HG02938 (cell line): Measurements from ENCODE around the gene IL17RC.
A peak's percentile ranks its signal among the peaks of the same experiment; 100 is the strongest.

Experiments
- ATAC-seq: cut with Tn5 transposase; IDR thresholded peaks from one replicate; pipeline ENCODE4 v1.9.1; 2021; ENCODE audit warnings: mild to moderate bottlenecking, moderate library complexity; ENCODE audit not compliant: unreplicated experiment

The IL17RC gene

DNA sequence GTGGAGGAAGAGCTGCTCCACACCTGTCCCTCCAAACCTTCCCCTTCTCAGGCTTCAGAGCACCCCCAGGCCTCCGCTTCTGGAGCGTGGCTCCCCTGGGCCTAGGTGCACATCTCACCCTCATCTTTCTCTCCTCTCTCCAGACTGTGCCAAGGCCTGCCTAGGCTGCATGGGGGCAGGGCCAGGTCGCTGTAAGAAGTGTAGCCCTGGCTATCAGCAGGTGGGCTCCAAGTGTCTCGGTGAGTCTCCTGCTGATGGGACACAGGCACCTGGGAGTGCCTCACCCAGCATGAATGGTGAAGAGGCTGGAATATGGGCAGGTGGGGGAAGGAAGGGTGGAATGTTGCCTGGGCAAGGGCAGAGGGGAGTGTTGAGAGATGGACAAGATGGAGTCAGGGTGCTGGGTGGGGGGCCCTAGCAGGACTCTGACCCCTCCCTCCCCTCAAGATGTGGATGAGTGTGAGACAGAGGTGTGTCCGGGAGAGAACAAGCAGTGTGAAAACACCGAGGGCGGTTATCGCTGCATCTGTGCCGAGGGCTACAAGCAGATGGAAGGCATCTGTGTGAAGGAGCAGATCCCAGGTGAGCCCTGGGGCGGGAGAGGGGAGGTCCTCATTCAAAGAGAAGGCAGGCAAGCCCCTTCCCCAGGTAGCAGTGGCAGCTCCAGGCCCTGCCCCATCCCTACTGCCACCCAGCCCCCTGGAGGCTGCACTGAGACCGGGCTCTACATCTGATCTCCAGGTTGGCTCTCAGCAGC, 26.2 kb downstream of the IL17RC start:
- ATAC-seq, result no peak

DNA sequence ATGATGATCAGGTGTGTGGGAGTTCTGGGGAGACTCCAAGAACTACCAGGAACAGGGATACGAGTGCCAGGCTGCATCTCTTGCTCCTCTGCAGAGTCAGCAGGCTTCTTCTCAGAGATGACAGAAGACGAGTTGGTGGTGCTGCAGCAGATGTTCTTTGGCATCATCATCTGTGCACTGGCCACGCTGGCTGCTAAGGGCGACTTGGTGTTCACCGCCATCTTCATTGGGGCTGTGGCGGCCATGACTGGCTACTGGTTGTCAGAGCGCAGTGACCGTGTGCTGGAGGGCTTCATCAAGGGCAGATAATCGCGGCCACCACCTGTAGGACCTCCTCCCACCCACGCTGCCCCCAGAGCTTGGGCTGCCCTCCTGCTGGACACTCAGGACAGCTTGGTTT, 27.4 kb downstream of the IL17RC start:
- no peak for ATAC-seq

DNA sequence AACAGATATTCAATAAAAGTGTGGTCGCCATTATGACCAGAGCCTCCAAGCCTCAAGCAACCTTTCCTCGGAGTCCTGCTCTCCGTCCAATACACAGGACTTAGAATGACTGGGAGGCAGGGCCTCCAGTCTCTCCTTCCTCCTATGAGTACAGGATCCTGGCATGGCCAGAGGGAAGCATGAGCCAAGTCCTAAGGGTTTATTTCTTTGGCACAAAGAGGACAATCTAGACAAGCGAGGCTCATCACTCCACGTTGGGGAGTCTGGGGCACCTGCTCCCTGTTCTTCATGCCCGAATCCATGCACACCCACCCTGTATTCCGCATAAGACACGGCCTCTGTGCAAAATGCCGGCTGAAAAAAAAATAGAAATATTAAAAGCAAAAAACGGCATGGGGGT, 28.5 kb downstream of the IL17RC start:
- ATAC-seq, result no peak

DNA sequence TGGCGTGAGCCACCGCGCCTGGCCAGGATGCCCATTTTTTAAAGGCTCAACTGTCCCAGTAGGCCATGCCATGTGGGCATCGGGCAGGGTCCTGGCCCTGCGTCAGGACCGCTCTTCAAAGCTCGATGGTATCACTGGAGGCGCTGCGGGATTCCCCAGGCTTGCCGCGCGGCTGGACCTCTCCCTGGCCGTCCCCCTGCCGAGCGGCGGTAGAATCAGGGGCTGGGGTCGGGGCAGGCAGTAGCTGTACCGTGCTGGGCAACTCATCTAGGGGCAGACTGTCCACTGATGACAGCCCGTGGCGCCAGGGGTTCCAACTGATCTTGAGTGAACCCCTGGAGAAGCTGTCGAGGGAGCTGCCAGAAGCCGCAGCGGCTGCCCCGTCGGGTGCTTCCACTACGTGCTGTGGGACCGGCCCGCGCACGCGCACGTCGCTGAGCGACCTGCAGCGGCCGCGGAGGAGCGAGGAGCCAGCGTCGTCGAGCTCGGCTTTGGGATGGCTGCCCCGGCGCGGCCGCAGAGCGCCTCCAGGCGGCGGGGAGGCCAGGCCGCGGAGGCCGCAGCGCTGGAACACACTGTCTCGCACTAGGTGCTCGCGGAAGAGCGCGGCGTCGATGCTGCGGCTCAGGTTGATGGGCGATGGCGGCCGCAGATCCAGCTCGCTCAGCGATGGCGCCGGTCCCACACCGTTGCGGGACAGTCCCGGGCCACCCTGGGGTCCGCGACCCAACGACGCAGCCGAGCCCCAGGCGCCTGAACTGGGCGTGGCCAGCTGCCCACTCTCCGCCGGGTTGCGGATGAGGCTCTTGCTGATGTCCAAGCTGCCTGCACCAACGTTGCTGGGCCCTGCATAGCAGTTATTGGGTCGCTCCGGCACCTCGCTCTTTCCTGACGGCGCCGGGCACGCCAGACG, 29.5 kb downstream of the IL17RC start:
- no peak for ATAC-seq

DNA sequence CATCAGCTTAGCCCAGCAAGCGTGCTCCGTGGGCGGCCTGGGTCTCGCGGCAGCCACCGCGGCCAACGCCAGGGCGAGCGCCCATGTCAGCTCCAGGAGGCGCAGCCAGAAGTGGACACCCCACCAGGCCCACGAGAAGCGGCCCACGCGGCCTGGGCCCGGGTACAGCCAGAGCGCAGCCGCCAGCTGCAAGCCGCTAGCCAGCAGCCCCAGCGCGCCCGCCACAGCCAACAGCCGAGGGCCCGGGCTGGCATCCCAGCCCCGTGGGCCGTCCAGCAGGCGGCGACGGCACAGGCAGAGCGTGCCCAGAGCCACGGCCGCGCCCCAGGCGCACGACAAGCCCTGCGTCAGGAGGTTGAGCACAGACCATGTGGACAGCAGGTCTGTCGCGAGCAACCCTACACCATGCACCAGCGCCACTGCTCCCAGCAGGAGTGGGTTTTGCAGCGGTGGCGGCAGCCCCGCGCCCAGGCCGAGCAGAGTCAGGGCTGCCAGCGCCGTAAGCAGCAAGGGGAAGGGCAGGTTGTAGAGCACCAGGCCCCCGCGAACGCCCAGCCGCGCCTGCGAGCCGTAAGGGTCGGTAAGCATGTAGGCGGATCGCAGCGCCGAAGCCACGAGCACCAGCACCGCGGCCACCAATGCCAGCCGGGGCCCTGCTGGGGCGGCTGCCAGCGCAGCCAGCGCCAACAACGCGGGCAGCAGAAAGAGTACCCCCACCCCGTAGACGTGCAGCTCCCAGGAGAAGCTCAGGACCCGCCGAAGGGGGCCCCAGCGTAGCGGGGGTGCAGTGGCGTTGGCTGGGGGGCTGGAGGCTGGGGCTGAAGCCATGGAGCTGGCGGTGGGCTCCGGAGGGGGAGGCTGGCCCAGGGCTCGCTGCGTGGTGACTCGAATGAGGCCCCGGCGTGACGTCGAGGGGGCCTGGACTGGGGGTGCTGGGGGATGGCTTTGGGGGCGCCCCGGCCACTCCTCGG, 30.4 kb downstream of the IL17RC start:
- no peak for ATAC-seq

DNA sequence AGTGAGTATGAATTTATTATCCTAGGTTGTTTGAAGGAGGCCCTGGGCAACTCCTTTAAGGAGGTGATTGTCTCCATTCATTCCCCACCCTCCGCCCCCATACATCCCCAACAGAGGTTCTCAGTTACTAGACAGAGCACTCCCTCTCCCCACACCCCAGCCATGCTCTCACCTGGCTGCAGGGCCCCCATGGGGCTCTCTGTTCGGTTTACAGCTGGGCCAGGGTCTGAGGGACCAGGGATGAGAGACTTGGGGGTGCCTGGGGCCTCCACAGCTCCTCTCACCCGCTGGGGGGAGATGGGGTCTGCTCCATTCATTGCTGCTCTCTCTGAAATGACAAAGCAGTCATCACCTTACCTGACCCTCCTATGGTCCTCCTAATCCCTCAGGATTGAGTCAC, 31.7 kb downstream of the IL17RC start:
- no peak for ATAC-seq

DNA sequence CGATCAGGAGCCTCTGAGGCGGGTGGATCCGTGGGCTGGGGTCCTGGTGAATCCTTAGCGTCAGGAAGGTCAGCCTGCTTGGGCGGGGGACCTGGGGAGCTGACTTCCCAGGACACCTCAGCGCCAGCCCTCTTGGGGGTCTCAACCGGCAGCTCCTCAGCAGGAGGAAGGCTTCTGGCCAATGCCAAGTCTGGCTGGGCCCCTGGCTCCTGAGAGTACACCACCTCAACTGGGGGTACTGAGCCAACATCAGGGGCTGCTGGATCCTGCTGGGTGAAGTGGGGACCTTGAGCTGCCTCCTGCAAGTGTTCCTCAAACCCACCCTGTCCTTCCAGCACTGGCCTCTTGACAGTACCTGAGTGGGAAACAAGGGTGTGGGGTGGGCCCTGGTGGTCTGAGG, 32.2 kb downstream of the IL17RC start:
- ATAC-seq, result no peak

DNA sequence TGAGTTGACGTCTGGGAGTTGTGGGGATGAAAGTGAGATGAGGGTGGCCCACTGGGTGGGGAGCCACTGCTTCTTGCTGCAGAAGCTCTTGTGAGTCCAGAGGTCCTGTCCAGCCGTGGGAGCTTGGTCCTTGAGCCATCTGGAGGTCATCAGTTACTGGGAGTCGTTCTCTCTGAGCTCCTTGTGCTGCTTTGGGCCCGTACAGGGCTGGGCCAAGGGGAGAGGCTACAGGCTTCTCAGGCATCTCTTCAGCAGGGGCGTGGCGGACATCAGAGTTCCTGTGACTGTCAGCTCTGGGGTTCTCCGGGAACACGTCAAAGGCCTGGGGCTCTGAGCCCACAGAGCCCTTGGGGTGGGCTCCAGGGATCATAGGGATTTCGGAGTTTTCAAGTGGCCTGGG, 32.7 kb downstream of the IL17RC start:
- ATAC-seq, result no peak

DNA sequence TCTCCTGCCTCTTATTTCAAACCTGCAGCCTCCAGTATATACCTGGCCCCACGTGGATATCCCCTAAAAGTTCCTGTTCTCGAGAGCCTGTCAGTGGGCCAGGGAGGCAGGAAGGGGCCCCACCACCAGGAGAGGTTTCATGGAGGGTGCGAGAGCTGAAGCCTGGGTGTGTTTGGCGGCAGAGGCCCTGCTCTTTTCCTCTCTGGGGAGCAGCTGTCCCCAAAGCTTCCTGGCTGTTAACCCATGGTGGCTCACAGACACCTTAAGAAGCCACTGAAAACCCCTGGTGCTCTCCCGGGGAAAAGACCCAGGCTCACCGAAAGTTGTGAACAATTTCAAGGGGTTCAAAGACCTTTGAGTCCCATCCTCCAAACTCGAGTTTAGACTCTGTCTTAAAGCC, 34.2 kb downstream of the IL17RC start:
- no peak for ATAC-seq

DNA sequence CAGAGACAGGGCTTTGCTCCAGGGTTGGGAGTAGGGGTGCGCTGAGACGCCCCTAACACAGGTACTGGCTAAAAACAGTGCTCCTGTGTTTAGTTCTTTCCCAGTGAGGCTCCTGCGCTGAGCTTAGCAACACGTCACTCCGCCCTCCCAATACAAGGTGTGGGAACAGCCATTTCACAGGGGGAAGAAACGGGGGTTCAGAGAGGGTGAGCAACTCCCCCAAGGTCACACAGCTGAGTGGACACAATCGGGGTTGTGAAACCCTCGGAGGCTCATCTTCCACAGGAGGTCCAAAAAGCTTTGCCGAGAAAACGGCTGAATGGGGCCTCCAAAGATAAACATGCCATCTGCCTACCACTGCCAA, 34.7 kb downstream of the IL17RC start:
- no peak for ATAC-seq

DNA sequence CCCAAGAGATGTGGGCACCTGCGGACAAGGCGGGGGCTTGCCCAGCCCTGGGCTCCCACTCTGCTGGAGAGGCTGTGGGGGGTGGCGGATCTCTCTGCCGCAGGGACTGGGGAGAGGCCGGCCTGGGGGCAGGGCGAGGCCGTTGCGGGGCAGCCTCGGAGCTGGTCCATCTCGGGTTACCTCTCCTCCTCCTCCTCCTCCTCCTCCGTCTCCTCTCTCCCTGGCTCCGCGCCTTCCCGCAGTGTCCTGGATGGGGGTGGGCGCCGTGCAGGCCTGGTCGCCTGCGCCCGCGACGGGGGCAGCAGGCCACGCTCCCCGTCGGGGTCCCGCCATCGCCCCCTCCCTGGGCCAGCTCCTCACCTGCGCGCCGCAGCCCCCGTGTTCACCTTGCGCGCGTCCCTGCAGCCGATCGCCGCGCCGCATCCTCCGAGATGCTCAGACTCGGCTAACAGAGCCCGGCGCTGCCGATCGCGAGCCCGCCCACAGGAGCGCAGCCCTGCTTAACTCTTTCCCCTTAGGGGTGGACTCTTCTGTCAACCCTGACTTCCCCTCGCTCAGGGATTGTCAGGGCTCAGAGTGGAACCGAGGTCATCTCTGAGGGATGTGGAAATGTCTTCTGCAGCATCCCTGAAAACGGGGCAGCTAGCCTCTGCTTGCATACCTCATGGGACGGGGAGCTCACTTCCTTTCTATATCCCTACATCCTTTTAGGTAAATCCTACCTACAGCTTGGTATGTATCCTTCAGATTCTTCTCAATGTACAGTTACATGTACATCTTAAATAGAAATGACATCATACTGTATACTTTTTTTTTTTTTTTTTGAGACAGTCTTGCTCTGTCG, 35.3 kb downstream of the IL17RC start, which contains the start of gene PRRT3:
PRRT3 (minus strand) TSS at position 447 of the 844 bp plus-strand sequence. CDS start 2,293 bp downstream, outside the sequence.
- ATAC-seq, result peak; percentile 62

DNA sequence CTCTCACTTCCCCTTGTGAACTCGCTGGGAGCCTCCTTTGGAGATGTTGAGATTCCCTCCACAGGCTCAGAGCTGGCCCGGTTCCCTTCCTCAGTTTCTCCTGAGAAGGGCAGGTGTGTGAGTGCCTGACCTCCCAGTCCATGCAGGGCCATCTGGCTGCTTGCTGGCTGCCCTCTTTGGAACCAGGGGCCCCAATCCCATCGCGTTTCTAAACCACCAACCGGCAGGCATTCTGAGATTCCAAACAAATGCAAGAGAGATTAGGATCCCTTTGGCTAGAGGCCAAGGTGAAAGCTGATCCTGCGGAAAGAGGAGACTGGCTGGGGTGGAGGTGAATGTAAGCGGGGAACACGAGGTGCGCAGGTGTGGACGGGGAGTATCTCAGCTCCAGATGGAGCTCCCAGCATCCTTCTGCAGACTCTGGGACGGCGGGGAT, 38.2 kb downstream of the IL17RC start:
- ATAC-seq, result no peak

DNA sequence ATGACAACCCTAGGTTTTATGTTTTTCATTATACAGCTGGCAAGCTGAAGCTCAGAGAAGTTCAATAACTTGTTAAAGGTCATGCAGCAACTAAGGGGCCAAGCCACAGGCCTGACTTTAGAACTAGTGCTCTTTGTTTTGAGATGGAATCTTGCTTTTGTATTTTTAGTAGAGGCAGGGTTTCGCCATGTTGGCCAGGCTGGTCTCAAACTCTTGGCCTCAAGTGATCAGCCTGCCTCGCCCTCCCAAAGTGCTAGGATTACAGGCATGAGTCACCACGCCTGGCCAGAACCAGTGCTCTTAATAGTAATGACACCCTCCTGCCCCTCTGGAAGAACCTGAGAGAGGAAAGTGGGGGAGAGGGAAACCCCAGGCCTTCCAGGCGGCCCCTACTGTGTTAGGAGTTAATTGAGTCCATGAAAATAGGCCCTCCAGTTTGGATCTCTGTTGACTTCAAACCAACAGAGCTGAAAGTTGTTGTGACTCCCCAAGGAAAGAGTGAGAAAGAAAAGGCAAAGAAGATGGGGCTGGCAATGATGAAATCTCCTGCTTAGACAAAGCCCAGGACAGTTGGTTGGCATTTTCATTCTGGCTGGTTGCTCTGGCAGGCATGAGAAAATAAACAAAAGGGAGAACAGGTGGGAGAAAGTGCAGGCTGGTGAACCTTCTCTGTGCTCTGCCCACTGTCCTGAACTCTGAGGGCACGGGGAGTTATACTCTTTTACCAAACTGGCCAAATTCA, 38.9 kb downstream of the IL17RC start:
- ATAC-seq, result no peak

DNA sequence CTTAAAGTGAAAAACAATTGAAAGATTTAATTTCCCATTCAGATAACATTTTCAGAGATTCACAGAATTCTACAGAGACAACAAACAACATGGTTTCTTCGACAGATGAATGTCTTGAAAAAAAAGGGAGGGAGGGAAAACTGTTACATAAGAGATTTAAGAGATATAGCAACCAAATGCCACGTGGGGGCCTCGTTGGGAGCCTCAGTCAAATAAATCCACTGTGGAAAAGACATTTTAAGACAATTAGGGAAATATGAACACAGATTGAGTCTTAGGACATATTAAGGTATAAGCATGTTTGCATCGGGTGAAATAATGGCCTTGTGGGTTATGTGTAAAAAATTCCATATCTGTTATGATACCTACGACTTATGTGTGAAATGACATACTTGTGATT, 40.3 kb downstream of the IL17RC start:
- no peak for ATAC-seq

DNA sequence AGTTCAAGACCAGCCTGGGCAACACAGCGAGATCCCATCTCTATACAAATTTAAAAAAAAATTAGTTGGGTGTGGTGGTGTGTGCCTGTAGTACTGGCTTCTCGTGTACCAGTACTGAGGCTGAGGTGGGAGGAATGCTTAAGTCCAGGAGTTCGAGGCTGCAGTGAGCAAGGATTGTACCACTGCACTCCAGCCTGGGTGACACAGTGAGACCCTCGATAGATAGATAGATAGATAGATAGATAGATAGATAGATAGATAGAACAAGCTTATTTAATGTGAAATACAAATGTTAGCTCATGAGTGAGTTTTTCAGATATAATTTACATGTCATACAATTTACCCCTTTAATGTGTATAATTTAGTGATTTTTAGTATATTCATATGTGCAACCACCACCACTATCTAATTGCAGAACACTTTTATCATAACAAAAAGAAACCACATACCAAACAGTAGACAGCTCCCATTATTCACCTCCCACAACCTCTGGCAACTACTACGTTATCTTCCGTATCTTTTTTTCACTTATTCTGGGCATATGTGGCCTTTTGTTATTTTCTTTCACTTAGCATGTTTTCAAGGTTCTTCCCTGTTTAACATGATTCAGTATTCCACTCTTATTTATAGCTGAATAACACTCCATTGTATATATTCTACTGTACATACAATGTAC, 48.4 kb downstream of the IL17RC start:
- no peak for ATAC-seq

DNA sequence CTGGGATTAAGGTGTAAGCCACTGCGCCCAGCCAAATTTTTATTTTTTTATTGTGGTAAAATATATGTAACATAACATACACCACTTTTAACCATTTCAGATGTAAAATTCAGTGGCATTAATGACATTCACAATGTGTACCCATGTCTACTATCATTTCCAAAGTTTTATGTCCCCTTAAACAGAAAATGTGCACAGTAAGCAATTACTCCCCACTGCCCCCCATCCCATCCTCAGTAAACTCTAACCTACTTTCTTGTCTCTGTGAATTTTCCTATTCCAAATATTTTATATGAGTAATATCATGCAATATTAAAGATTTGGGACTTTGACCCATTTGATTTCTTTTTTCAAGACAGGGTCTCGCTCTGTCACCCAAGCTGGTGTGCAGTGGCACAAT, 49.9 kb downstream of the IL17RC start:
- ATAC-seq, result no peak

DNA sequence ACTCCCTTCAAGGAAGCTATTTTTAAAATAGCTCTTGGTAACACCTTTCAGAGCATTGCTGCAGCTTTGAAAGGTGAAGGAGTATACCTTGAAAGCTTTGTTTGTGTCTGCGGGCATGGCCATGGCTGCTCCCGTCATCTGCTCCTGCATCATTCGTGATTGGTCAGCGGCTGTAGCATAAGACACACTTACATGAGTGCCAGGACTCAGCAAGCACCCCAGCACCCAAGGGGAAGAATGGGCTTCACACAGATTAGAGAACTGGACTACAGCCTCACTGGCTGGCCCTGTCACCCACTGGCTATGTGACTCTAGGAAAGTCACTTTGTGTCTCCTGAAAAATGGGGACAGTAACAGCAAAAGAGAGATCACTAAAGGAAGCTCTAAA, 52.7 kb downstream of the IL17RC start:
- no peak for ATAC-seq

DNA sequence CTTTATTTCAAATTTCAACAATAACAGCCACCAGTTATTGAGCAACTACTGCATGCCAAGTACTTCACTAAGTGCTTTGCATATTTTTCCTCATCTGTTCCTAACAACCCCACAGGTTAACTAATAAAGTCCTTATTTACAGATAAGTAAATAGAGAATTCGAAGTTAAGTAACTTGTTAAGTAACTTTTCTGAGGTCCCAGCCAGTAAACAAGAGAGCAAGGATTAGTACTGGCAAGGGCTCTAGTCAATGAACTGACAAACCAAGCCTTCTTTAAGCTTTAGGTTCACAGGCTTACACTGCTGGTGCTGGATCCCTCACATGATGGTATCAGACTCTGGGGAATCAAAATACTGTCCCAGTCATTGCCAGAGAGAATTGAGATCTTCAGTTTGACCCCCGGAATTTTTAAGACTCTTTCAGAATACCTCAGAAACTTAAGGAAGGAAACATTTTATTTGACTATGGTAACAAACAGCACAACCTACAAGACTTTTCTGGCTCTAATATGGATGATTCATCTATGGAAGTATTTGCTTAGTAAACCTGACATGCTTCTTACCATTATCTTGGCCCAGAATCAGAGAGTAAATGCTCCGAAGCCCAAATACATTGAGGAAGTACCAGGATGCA, 53.2 kb downstream of the IL17RC start:
- no peak for ATAC-seq
